Measurements from ENCODE around the gene GPR15LG. TPM values are rescaled to one million over a fixed set of nuclear protein-coding genes. Genes with fewer than 3 reads are reported as not detected.
A peak's percentile ranks its signal among the peaks of the same experiment; 100 is the strongest.
"Not testable (repeated sequence)": the region's sequence is repeated elsewhere in the genome, so short reads cannot be mapped to it uniquely, and the experiment has no call there.

GPR15LG gene
- 0.32 TPM for total RNA-seq

GRCh38 chr10:84173501-84173929 is at the start of gene GPR15LG:
GPR15LG (plus strand) TSS chr10:84173801; CDS start chr10:84173852, 51 bp downstream.
- DNase-seq (ENCODE audit: low spot score) = no peak

- not testable (repeated sequence) for DNase-seq (ENCODE audit: low spot score)
Observed at GRCh38 chr10:84125910-84126784, 47.5 kb upstream of the GPR15LG start.

- DNase-seq (ENCODE audit: low spot score) = no peak
Observed at GRCh38 chr10:84126785-84127167, 46.8 kb upstream of the GPR15LG start.

- no peak for DNase-seq (ENCODE audit: low spot score)
Observed at GRCh38 chr10:84135836-84136235, 37.8 kb upstream of the GPR15LG start.

- no peak for DNase-seq (ENCODE audit: low spot score)
Observed at GRCh38 chr10:84137811-84138210, 35.8 kb upstream of the GPR15LG start.

- DNase-seq (ENCODE audit: low spot score) = no peak
Observed at GRCh38 chr10:84138478-84139125, 35.0 kb upstream of the GPR15LG start.

- DNase-seq (ENCODE audit: low spot score) = peak; percentile 100
Observed at GRCh38 chr10:84139126-84140035, 34.2 kb upstream of the GPR15LG start, which contains the start of gene GHITM. GHITM (plus strand) TSS chr10:84139509; CDS start chr10:84141501, 1,992 bp downstream.

GRCh38 chr10:84140036-84140379 is 33.6 kb upstream of the GPR15LG start:
- no peak for DNase-seq (ENCODE audit: low spot score)

- no peak for DNase-seq (ENCODE audit: low spot score)
Observed at GRCh38 chr10:84147347-84147746, 26.3 kb upstream of the GPR15LG start.

GRCh38 chr10:84148006-84148597 is 25.5 kb upstream of the GPR15LG start:
- DNase-seq (ENCODE audit: low spot score) = not testable (repeated sequence)

- no peak for DNase-seq (ENCODE audit: low spot score)
Observed at GRCh38 chr10:84149854-84150253, 23.7 kb upstream of the GPR15LG start.

GRCh38 chr10:84152769-84153168 is 20.8 kb upstream of the GPR15LG start:
- no peak for DNase-seq (ENCODE audit: low spot score)

GRCh38 chr10:84155521-84155920 is 18.1 kb upstream of the GPR15LG start:
- DNase-seq (ENCODE audit: low spot score) = no peak

- DNase-seq (ENCODE audit: low spot score) = no peak
Observed at GRCh38 chr10:84156009-84156408, 17.6 kb upstream of the GPR15LG start.

GRCh38 chr10:84156768-84157167 is 16.8 kb upstream of the GPR15LG start:
- no peak for DNase-seq (ENCODE audit: low spot score)

GRCh38 chr10:84158061-84158460 is 15.5 kb upstream of the GPR15LG start:
- DNase-seq (ENCODE audit: low spot score) = no peak

- no peak for DNase-seq (ENCODE audit: low spot score)
Observed at GRCh38 chr10:84158550-84158949, 15.1 kb upstream of the GPR15LG start.

- no peak for DNase-seq (ENCODE audit: low spot score)
Observed at GRCh38 chr10:84159076-84159685, 14.4 kb upstream of the GPR15LG start.

- no peak for DNase-seq (ENCODE audit: low spot score)
Observed at GRCh38 chr10:84160663-84161362, 12.8 kb upstream of the GPR15LG start.

GRCh38 chr10:84163996-84164395 is 9.6 kb upstream of the GPR15LG start:
- DNase-seq (ENCODE audit: low spot score) = no peak

Data from mucosa of gallbladder (tissue), 1 donor.